Measurements from ENCODE around the gene S100A14. TPM values are rescaled to one million over a fixed set of nuclear protein-coding genes. Genes with fewer than 3 reads are reported as not detected.
A peak's percentile ranks its signal among the peaks of the same experiment; 100 is the strongest.

Gene S100A14
- total RNA-seq, 1 experiment from 2014 or later, result 2.1 TPM

DNA sequence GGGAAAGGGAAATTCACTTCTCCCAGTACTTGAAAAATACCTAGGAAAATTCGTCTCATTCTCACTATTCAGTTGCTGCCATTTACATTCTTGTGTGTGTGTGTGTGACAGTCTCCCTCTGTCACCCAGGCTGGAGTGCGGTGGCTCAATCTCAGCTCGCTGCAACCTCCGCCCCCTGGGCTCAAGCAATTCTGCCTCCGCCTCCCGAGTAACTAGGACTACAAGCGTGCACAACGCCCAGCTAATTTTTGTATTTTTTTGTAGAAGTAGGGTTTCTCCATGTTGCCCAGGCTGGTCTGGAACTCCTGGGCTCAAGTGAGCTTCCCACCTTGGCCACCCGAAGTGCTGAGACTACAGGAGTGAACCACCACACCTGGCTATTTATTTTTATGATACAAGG is 43.5 kb upstream of the S100A14 start (continued):
- TF ChIP-seq ARID4B (CRISPR knock-in tag; IDR thresholded peaks at IDR 0.05; ENCODE audit: borderline replicate concordance), result no peak
- TF ChIP-seq, protein P1, sequence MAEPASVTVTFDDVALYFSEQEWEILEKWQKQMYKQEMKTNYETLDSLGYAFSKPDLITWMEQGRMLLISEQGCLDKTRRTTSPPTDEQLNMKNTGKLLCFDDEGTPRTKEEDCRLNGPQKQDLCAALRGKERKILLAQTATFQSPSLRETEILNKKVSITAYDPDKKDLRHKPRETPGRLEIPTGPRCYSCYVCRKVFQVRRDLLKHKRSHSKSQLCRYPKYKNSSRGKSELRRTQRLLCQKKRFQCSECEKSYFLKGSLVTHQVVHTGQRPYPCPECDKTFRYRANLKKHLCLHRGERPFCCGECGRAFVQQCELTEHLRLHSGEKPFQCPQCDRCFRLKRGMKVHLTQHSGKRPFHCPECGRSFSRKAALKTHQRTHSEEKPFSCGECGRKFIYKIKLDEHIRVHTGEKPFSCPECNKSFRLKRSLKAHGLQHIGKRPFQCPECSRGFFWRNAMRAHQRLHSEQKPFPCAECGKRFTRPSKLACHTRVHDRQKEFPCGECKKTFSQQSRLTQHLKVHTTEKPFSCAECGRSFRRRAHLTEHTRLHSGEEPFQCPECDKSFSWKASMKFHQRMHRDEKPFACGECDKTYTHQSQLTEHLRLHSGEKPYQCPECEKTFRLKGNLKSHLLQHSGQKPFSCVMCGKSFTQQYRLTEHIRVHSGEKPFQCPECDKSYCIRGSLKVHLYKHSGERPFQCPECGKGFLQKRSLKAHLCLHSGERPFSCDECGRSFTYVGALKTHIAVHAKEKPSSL (CRISPR knock-in tag; conservative IDR thresholded peaks at IDR 0.05), result no peak
- TF ChIP-seq ELF4 (CRISPR knock-in tag; IDR thresholded peaks at IDR 0.05; ENCODE audit: low read depth), result no peak
- no peak for TF ChIP-seq RELA (CRISPR knock-in tag; IDR thresholded peaks at IDR 0.05; ENCODE audit: borderline replicate concordance)
- TF ChIP-seq CREB1 (CRISPR knock-in tag; IDR thresholded peaks at IDR 0.05), result no peak
- no peak for TF ChIP-seq ZMAT4 (CRISPR knock-in tag; IDR thresholded peaks at IDR 0.05)
- TF ChIP-seq OVOL2 (CRISPR knock-in tag; IDR thresholded peaks at IDR 0.05; ENCODE audit: borderline replicate concordance), result no peak

DNA sequence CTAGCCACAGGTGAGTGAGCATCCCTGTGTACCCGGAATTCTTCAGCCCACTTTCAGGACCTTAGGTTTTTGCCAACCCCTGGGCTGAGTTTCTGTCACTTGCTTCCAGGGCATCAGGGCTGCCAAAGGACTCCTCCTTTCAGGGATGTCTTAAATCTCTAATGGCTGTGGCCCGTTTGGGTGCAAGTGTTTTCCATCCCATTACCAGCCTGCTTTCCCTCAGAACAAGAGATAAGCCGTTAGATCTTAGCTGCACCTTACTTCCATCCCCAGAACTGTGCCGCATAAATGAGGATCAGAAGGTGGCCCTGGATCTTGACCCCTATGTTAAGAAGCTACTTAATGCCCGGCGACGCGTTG is 43.0 kb upstream of the S100A14 start:
- DNase-seq (ENCODE audit: low spot score) (no peak), ATAC-seq (no peak)
- H3K9me3 Mint-ChIP-seq, result no peaks in the 10 kb centered on the region
- peaks cover 39% of the 10 kb centered on the region for H3K36me3 Mint-ChIP-seq
- H3K4me3 Mint-ChIP-seq, result peak overlapping the region; percentile 92
- ChIA-PET POLR2A (interaction anchor here (0.6 to 2.4 kb wide), 3 partner anchors 10 to 25 kb away, joined by 3 to 11 read pairs (median 3); partner anchors contain the start of gene CHTOP), CTCF (interaction anchor here (0.7 to 1.4 kb wide), 4 partner anchors 32 to 311 kb away, joined by 3 to 6 read pairs (median 5); partner anchors contain the start of genes PGLYRP4 and S100A13)
- H3K4me1 Mint-ChIP-seq, result peaks cover 8% of the 10 kb centered on the region
- H3K27me3 Mint-ChIP-seq (ENCODE audit: low read depth), result peaks cover 1% of the 10 kb centered on the region; the same call in 1 of the 2 replicates
- peak overlapping the region; percentile 88 for H3K27ac Mint-ChIP-seq
- TF ChIP-seq NR2C2 (CRISPR knock-in tag; IDR thresholded peaks at IDR 0.05) (no peak), MLX (CRISPR knock-in tag; IDR thresholded peaks at IDR 0.05) (no peak), ZNF423 (CRISPR knock-in tag; IDR thresholded peaks at IDR 0.05) (no peak), NR1H2 (CRISPR knock-in tag; IDR thresholded peaks at IDR 0.05) (no peak), GTF2I (CRISPR knock-in tag; conservative IDR thresholded peaks at IDR 0.05) (no peak), ERG (CRISPR knock-in tag; IDR thresholded peaks at IDR 0.05) (no peak), JUN (CRISPR knock-in tag; IDR thresholded peaks at IDR 0.05) (no peak), ZNF671 (CRISPR knock-in tag; IDR thresholded peaks at IDR 0.05) (no peak), ZNF219 (CRISPR knock-in tag; IDR thresholded peaks at IDR 0.05; ENCODE audit: borderline replicate concordance) (no peak)
- TF ChIP-seq, protein P2, sequence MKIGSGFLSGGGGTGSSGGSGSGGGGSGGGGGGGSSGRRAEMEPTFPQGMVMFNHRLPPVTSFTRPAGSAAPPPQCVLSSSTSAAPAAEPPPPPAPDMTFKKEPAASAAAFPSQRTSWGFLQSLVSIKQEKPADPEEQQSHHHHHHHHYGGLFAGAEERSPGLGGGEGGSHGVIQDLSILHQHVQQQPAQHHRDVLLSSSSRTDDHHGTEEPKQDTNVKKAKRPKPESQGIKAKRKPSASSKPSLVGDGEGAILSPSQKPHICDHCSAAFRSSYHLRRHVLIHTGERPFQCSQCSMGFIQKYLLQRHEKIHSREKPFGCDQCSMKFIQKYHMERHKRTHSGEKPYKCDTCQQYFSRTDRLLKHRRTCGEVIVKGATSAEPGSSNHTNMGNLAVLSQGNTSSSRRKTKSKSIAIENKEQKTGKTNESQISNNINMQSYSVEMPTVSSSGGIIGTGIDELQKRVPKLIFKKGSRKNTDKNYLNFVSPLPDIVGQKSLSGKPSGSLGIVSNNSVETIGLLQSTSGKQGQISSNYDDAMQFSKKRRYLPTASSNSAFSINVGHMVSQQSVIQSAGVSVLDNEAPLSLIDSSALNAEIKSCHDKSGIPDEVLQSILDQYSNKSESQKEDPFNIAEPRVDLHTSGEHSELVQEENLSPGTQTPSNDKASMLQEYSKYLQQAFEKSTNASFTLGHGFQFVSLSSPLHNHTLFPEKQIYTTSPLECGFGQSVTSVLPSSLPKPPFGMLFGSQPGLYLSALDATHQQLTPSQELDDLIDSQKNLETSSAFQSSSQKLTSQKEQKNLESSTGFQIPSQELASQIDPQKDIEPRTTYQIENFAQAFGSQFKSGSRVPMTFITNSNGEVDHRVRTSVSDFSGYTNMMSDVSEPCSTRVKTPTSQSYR (CRISPR knock-in tag; IDR thresholded peaks at IDR 0.05), result no peak
- TF ChIP-seq, protein P3, sequence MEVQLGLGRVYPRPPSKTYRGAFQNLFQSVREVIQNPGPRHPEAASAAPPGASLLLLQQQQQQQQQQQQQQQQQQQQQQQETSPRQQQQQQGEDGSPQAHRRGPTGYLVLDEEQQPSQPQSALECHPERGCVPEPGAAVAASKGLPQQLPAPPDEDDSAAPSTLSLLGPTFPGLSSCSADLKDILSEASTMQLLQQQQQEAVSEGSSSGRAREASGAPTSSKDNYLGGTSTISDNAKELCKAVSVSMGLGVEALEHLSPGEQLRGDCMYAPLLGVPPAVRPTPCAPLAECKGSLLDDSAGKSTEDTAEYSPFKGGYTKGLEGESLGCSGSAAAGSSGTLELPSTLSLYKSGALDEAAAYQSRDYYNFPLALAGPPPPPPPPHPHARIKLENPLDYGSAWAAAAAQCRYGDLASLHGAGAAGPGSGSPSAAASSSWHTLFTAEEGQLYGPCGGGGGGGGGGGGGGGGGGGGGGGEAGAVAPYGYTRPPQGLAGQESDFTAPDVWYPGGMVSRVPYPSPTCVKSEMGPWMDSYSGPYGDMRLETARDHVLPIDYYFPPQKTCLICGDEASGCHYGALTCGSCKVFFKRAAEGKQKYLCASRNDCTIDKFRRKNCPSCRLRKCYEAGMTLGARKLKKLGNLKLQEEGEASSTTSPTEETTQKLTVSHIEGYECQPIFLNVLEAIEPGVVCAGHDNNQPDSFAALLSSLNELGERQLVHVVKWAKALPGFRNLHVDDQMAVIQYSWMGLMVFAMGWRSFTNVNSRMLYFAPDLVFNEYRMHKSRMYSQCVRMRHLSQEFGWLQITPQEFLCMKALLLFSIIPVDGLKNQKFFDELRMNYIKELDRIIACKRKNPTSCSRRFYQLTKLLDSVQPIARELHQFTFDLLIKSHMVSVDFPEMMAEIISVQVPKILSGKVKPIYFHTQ (CRISPR knock-in tag; IDR thresholded peaks at IDR 0.05), result no peak
- TF ChIP-seq, protein P4, sequence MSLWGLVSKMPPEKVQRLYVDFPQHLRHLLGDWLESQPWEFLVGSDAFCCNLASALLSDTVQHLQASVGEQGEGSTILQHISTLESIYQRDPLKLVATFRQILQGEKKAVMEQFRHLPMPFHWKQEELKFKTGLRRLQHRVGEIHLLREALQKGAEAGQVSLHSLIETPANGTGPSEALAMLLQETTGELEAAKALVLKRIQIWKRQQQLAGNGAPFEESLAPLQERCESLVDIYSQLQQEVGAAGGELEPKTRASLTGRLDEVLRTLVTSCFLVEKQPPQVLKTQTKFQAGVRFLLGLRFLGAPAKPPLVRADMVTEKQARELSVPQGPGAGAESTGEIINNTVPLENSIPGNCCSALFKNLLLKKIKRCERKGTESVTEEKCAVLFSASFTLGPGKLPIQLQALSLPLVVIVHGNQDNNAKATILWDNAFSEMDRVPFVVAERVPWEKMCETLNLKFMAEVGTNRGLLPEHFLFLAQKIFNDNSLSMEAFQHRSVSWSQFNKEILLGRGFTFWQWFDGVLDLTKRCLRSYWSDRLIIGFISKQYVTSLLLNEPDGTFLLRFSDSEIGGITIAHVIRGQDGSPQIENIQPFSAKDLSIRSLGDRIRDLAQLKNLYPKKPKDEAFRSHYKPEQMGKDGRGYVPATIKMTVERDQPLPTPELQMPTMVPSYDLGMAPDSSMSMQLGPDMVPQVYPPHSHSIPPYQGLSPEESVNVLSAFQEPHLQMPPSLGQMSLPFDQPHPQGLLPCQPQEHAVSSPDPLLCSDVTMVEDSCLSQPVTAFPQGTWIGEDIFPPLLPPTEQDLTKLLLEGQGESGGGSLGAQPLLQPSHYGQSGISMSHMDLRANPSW (CRISPR knock-in tag; conservative IDR thresholded peaks at IDR 0.05; ENCODE audit: low read depth), result no peak

All from WTC11 (cell line).